ENCODE measurements around the gene SKAP1.

- TF ChIP-seq EZH2 (IDR thresholded peaks at IDR 0.05) (no peak), FOXP2 (optimal IDR thresholded peaks at IDR 0.05; ENCODE audit: control extremely low read depth, extremely low read length, insufficient read depth) (no peak), POLR2AphosphoS5 (IDR thresholded peaks at IDR 0.05; ENCODE audit: borderline replicate concordance, low read depth, low read length) (no peak)
Observed at GRCh38 chr17:48426761-48427500, 3.1 kb downstream of the SKAP1 start.

Data from SK-N-MC (cell line).